SK-N-SH (cell line): ENCODE results near the gene FAM107B. TPM values are rescaled to one million over a fixed set of nuclear protein-coding genes. Genes with fewer than 3 reads are reported as not detected.

Experiments
- CTCF ChIA-PET: fragments of 300-600, 350-600 bp; formaldehyde crosslinking; extraction: SDS; loops from one replicate; lab custom pipeline; 2021; lab: Yijun Ruan, JAX
- POLR2A ChIA-PET: fragments of 350-600 bp; sonication (Branson Sonifier 250); formaldehyde crosslinking; extraction: SDS; loops from one replicate; lab custom pipeline; 2020; ENCODE audit warnings: antibody characterized with exemption, inconsistent platforms; lab: Yijun Ruan, JAX
- DNase-seq: peaks from one replicate; pipeline ENCODE4 v3.0.0; 2012
- H2AFZ ChIP-seq: fragments of 200-600 bp; sonication (generic); 2 replicates; pipeline ENCODE4 v1.8.1; 2016; ENCODE audit warnings: antibody characterized with exemption, mild to moderate bottlenecking, low read depth
- H3F3A ChIP-seq: fragments of 200-600 bp; sonication (generic); replicated peaks from 2 replicates; pipeline ENCODE3; 2016; ENCODE audit warnings: antibody characterized with exemption, mild to moderate bottlenecking; ENCODE audit not compliant: insufficient read depth
- H3K27ac ChIP-seq, 2 experiments: fragments of 200-500 bp in 1 of 2; fragments of 200-600 bp in 1 of 2; sonication (Bioruptor generic) in 1 of 2; sonication (generic), shearing (Covaris generic) in 1 of 2; 2 replicates each; pipeline versions ENCODE4 v1.5.1 to v1.6.1; 2014 to 2016; ENCODE audit warnings: low read depth in 2 of 2, inconsistent platforms in 1 of 2, low read length in 1 of 2, mild to moderate bottlenecking in 1 of 2, mixed read lengths in 1 of 2
- H3K27me3 ChIP-seq: fragments of 200-600 bp; sonication (generic), shearing (Covaris generic); 2 replicates; pipeline ENCODE4 v1.6.1; 2016; ENCODE audit warnings: mixed run types; ENCODE audit not compliant: insufficient read depth
- H3K36me3 ChIP-seq, 2 experiments: fragments of 200-500 bp in 1 of 2; fragments of 200-600 bp in 1 of 2; sonication (Bioruptor generic) in 1 of 2; sonication (generic) in 1 of 2; replicated peaks in 1 of 2; 2 replicates each; pipeline versions ENCODE3 to v1.5.1; 2014 to 2016; ENCODE audit warnings: low read length in 1 of 2, mild to moderate bottlenecking in 1 of 2; ENCODE audit not compliant: insufficient read depth in 2 of 2, control insufficient read depth in 1 of 2
- H3K4me1 ChIP-seq, 2 experiments: fragments of 200-500 bp in 1 of 2; fragments of 200-600 bp in 1 of 2; sonication (Bioruptor generic) in 1 of 2; sonication (generic), shearing (Covaris generic) in 1 of 2; 2 replicates each; pipeline versions ENCODE4 v1.5.1 to v1.6.1; 2014 to 2016; ENCODE audit warnings: low read depth in 1 of 2, low read length in 1 of 2, mixed run types in 1 of 2; ENCODE audit not compliant: insufficient read depth in 2 of 2, control insufficient read depth in 1 of 2
- H3K4me2 ChIP-seq: fragments of 200-600 bp; sonication (generic), shearing (Covaris generic); 2 replicates; pipeline ENCODE4 v1.6.1; 2017; ENCODE audit warnings: mixed run types
- H3K4me3 ChIP-seq, 2 experiments: fragments of 200-500 bp in 1 of 2; fragments of 200-600 bp in 1 of 2; sonication (Bioruptor generic) in 1 of 2; sonication (generic), shearing (Covaris generic) in 1 of 2; 2 replicates each; pipeline versions ENCODE4 v1.5.1 to v1.8.1; 2014 to 2016; ENCODE audit warnings: low read depth in 2 of 2, inconsistent platforms in 1 of 2, low read length in 1 of 2, mild to moderate bottlenecking in 1 of 2, mixed read lengths in 1 of 2, moderate library complexity in 1 of 2
- H3K79me2 ChIP-seq: fragments of 200-600 bp; sonication (generic); 2 replicates; pipeline ENCODE4 v1.8.1; 2017; ENCODE audit warnings: mild to moderate bottlenecking; ENCODE audit not compliant: insufficient read depth
- H3K9ac ChIP-seq: fragments of 200-600 bp; sonication (generic); 2 replicates; pipeline ENCODE4 v1.6.1; 2017; ENCODE audit warnings: mixed run types
- H3K9me2 ChIP-seq: fragments of 200-600 bp; sonication (generic); 2 replicates; pipeline ENCODE4 v1.6.1; 2017; ENCODE audit warnings: mixed run types
- H3K9me3 ChIP-seq: fragments of 200-600 bp; sonication (generic); 2 replicates; pipeline ENCODE4 v1.6.1; 2017; ENCODE audit warnings: mixed run types, mild to moderate bottlenecking, moderate library complexity
- H4K20me1 ChIP-seq: fragments of 200-600 bp; sonication (generic); 2 replicates; pipeline ENCODE4 v1.6.1; 2017; ENCODE audit warnings: mild to moderate bottlenecking, mixed run types; ENCODE audit not compliant: insufficient read depth
- EP300 ChIP-seq, 2 experiments: IDR thresholded peaks; 2 replicates each; pipeline versions ENCODE4 v1.4.0 to v1.6.1; 2012; ENCODE audit warnings: borderline replicate concordance in 1 of 2, low read depth in 1 of 2, low read length in 1 of 2
- EZH2phosphoT487 ChIP-seq: fragments of 200-600 bp; sonication (generic); IDR thresholded peaks from 2 replicates; pipeline ENCODE4 v1.6.1; 2017; ENCODE audit warnings: low read depth, mixed run types, mild to moderate bottlenecking, antibody characterized with exemption, moderate library complexity, borderline replicate concordance
- FOXJ3 ChIP-seq: sonication (generic); formaldehyde crosslinking; IDR thresholded peaks from 2 replicates; pipeline ENCODE4 v1.5.1; 2020; ENCODE audit warnings: mild to moderate bottlenecking, missing genetic modification reagents
- FOXM1 ChIP-seq: IDR thresholded peaks from 2 replicates; pipeline ENCODE4 v1.4.0; 2012; ENCODE audit warnings: low read depth, mild to moderate bottlenecking
- GATA2 ChIP-seq: sonication (generic); formaldehyde crosslinking; IDR thresholded peaks from 2 replicates; pipeline ENCODE4 v1.5.0; 2020; ENCODE audit warnings: mild to moderate bottlenecking, missing genetic modification reagents
- MXI1 ChIP-seq: IDR thresholded peaks from 2 replicates; pipeline ENCODE4 v1.6.1; 2012; ENCODE audit warnings: mild to moderate bottlenecking, low read depth, low read length, improper control_type of control experiment
- PBX3 ChIP-seq: IDR thresholded peaks from 2 replicates; pipeline ENCODE4; 2012
- POLR2AphosphoS5 ChIP-seq: IDR thresholded peaks from 2 replicates; pipeline ENCODE4 v1.6.1; 2012; ENCODE audit warnings: low read depth, low read length
- RCOR1 ChIP-seq: fragments of 150-350 bp; IDR thresholded peaks from 2 replicates; pipeline ENCODE4 v1.6.1; 2017; ENCODE audit warnings: antibody characterized with exemption, low read length
- REST ChIP-seq: IDR thresholded peaks from 2 replicates; pipeline ENCODE4 v1.6.1; 2012; ENCODE audit warnings: mild to moderate bottlenecking, low read depth, low read length, moderate library complexity
- RXRA ChIP-seq: IDR thresholded peaks from 2 replicates; pipeline ENCODE4 v1.4.0; 2012; ENCODE audit warnings: low read depth, mild to moderate bottlenecking, borderline replicate concordance
- USF1 ChIP-seq: IDR thresholded peaks from 2 replicates; pipeline ENCODE4 v1.4.0; 2012; ENCODE audit warnings: low read depth, borderline replicate concordance
- USF2 ChIP-seq: fragments of 150-350 bp; IDR thresholded peaks from 2 replicates; pipeline ENCODE4 v1.6.1; 2017; ENCODE audit warnings: antibody characterized with exemption, low read length, low read depth, borderline replicate concordance
- YY1 ChIP-seq: IDR thresholded peaks from 2 replicates; pipeline ENCODE4 v1.4.0; 2012; ENCODE audit warnings: low read depth, mild to moderate bottlenecking
- ZBTB33 ChIP-seq: IDR thresholded peaks from 2 replicates; pipeline ENCODE4 v1.4.0; 2012; ENCODE audit warnings: low read depth, borderline replicate concordance
- WGBS: methylation state at CpG from one replicate; pipeline ENCODE4 v1.1.6; 2017; ENCODE audit warnings: low lambda C conversion rate; 5-methylcytosine and 5-hydroxymethylcytosine counted together
- polyA plus RNA-seq, 3 experiments: library from polyadenylated mRNA; depleted of rRNA; stranded (reverse); fragments of >200 nt; gene quantifications; 2 replicates each; pipeline ENCODE4 v1.2.3, GENCODE V29; 2012

Gene FAM107B
- polyA plus RNA-seq, 1 of the 3 experiments (the other 2 are of a cell fraction), result 1.0 TPM

GRCh38 chr10:14703631-14704001, 71.1 kb downstream of the FAM107B start:
- whole genome bisulfite sequencing, result 43% methylated on average over 3 of the region's 3 CpGs
- no peaks in the 10 kb centered on the region for H3K9me2 ChIP-seq
- no peak for TF ChIP-seq PBX3
- no peak for TF ChIP-seq RCOR1
- TF ChIP-seq GATA2 (CRISPR knock-in tag), result no peak
- TF ChIP-seq ZBTB33, result no peak
- TF ChIP-seq EP300 (IDR thresholded peaks at IDR 0.05; ENCODE audit: borderline replicate concordance in 1 of 2, low read depth in 1 of 2, low read length in 1 of 2), result no peak
- TF ChIP-seq USF1, result no peak
- no peak for TF ChIP-seq REST
- no peak for TF ChIP-seq POLR2AphosphoS5
- no peak for TF ChIP-seq EZH2phosphoT487
- TF ChIP-seq YY1, result no peak
- no peak for TF ChIP-seq FOXJ3 (CRISPR knock-in tag)
- TF ChIP-seq FOXM1, result no peak
- TF ChIP-seq USF2, result no peak
- TF ChIP-seq RXRA, result no peak
- TF ChIP-seq MXI1, result no peak
- TF ChIP-seq, all 33 proteins: peak for 0
- no peaks in the 10 kb centered on the region for H3K27me3 ChIP-seq
- no peaks in the 10 kb centered on the region for H3K36me3 ChIP-seq
- H3K4me1 ChIP-seq, result peaks cover 0 to 4% of the 10 kb centered on the region in 2 experiments; a peak in 1 of 4 replicates
- H3K4me3 ChIP-seq, result no peak overlapping the region
- H2AFZ ChIP-seq, result no peak overlapping the region
- H3K79me2 ChIP-seq, result no peaks in the 10 kb centered on the region
- ChIA-PET POLR2A (no interaction called here), CTCF (no interaction called here)
- no peak for DNase-seq
- no peak overlapping the region for H3K4me2 ChIP-seq
- H3K9me3 ChIP-seq, result no peaks in the 10 kb centered on the region
- no peak overlapping the region for H3K27ac ChIP-seq
- H3F3A ChIP-seq, result no peaks in the 10 kb centered on the region
- no peak overlapping the region for H3K9ac ChIP-seq
- no peaks in the 10 kb centered on the region for H4K20me1 ChIP-seq
